HG02938 (cell line): Measurements from ENCODE around the gene ACTN4.

Experiments used
- ATAC-seq: cut with Tn5 transposase; IDR thresholded peaks from one replicate; pipeline ENCODE4 v1.9.1; 2021; ENCODE audit warnings: mild to moderate bottlenecking, moderate library complexity; ENCODE audit not compliant: unreplicated experiment

ACTN4 gene

DNA sequence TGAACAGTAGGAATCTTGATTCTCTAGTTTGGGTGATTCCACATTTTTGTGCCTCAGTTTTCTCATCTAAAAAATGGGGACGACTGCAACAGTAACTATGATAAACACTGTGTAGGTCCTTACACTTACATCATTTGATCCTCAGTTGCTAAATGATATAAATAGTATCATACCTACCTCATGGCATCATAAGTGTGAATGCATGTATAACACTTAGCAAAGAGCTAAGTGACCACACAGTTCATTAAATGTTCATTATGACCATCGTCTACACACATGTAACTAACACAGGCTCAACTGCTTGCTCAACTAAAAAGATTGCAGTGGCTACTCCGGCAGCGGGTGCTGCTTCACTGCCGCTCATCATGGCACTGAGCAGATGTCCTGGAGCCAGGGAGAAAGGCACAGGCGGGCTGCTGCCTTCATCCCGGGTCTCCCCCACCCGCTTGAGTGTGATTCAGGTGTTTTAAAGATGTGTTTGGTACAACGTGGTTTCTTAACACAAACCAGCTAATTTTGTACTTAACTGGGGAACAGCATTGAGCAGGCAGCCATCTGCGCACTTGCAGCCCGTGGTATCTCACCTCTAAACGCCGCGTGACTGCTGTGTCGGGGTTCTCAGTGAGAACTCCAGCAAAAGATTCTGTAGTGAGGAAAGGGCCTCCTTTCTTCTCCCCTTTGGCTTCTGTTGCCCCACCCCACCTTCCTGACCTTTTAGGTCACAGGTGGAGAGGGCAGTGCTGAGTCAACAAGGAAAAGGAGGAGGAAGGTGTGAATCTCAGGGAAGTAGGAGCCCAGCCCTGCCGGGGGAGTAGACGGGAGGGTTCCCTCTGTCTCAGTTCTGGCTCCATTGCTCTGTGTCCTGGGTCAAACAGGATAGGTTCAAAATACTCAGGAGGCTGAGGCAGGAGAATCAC is 11.7 kb upstream of the ACTN4 start:
- no peak for ATAC-seq

- ATAC-seq = no peak
These were observed 9.0 kb upstream of the ACTN4 start for GRCh38 chr19:38638461-38638860.

- ATAC-seq = no peak
These were observed 7.8 kb upstream of the ACTN4 start for GRCh38 chr19:38639679-38640078.

GRCh38 chr19:38640368-38640767 is 7.1 kb upstream of the ACTN4 start:
- no peak for ATAC-seq

DNA sequence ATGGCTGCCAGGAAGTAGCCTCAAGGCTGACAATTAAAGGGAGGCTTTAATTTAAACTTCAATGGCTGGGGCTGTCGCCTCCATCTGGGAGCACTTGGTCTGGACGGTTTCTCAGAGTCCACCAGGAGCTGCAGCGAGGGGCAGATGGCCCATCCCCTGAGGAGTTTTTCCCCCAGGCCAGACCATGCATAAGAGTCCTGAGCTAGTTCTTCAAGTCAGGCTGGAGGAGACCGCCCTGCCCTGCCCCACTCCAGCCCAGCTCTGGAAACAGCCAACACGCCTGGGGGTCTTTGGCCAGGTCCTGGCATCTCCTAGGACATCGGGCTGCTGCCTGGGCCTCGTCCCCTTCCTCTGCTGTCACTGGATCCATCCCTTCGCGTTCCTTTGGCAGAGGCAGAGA is 5.3 kb upstream of the ACTN4 start:
- ATAC-seq = no peak

DNA sequence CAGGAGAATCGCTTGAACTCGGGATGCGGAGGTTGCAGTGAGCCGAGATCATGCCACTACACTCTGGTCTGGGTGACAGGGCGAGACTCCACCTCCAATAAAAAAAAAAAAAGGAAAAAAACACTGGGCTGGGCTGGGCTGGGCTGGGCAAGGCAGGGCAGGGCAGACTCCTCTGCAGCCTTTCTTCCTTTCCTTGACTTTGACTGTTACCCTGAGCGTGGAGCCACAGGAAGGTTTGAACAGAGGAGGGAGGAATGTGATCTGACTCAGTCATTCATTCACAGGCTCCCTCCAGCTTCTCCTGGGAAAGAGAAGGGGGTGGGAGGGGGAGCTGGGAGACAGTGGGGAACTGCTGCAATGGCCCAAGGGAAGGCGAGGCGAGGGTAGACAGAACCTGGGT is 2.7 kb upstream of the ACTN4 start:
- ATAC-seq = no peak

DNA sequence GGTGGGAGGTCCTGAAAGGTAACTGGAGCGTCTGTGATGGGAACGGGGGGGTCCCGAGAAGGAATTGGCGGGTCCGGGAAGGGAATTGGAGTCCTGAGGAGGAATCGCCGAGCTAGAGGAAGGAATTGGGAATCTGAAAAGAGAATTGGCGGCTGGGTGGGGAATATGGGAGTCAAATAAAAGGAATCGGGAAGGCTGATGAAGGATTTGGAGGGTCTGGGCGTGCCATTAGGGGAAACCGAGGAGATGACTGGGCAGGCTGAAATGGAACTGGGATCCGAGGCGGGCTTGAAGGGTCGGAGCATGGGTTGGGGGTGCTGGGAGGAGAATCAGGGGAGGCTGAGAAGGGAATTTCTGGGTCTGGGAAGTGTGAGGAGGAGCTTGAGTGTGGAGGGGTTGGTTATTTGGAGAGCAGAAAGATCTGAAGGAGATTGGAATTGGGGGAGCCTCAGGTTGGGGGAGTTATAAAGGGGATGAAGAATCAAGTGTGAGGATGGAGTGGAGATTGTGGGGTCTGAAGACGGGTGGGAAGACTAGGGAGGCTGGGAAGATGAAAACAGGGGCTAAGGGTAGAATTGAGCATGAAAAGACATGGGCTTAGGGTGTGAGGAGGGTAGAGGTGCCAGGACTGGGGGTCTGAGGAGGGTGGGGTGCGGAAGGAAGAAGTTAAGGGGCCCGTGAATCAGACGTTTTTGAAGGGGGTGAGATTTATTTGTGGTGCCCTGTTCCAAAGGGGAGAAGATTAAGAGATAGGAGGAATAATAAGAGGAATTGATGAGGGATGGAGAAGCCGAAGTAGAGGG is 718 bp downstream of the ACTN4 start:
- ATAC-seq = no peak

- no peak for ATAC-seq
These were observed 1.4 kb downstream of the ACTN4 start for GRCh38 chr19:38648769-38649304.

DNA sequence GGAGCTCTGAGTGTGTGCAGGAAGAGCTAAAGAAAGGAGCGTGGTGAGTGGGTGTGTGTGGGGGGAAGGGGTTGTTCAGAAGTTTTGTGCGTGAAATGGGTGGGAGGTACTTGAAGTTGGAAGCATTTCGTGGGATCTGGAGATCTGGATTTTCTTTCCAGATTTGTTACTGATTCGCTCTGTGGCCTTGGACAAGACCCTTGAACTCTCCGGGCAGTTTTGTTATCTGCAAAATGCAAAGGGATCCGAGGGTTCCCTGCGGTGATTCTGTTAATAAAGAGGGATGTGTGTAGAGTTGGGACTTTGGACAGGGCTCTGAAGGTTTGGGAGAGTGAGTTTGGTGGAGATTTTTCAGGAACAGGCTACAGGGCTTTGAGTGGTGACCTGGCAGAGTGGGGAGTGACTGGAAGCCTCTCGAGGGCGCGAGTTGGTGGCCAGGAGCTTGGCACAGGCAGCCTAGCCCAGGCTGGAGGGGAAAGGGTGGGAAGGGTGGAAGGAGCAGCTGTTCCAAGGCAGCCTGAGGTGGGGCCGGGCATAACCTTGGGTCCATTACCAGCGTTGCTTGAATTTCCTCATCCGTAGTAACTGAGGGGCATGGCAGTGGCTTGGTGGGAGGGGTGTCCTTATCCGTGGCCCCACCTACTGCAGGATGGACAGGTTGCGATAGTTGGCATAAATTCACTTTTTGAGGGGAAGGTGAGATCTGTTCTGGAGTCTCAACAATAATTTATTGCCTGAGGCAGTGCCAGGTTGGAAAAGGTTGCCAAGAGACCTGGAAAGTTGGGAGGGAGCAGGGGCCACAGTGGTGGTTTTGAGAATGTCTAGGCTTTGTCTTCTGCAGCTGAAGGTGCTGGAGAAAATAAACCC is 2.1 kb downstream of the ACTN4 start:
- no peak for ATAC-seq

GRCh38 chr19:38650172-38650775 is 2.8 kb downstream of the ACTN4 start:
- ATAC-seq = no peak

DNA sequence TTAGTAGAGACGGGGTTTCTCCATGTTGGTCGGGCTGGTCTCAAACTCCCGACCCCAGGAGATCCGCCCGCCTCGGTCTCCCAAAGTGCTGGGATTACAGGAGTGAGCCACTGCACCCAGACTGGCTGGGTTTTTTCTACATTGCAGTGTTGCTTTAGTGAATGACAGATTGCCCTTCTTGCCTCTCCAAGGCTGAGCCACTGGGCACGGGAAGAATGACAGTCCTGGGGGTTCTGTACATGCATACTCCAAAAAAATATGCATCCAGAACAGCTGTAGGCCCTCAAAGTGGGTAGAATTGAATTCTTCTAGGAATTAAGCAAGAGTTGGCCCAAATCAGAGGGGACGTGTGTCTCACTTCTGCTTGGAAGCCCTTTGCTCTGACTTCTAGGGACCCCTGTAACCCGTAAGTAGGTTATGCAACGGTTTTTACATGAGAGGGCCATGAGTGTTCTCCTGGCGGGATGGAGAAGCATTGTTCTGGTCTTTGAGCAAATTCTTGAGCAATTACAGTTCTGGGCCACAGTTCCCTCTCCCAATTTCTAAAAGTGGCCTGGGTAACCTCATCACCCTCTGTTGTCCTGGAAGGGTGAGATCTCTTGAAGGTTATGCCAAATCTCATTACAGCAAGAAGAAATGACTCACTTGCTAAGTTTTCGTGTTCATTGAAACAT is 3.6 kb downstream of the ACTN4 start:
- ATAC-seq = no peak

GRCh38 chr19:38653028-38653571 is 5.7 kb downstream of the ACTN4 start:
- no peak for ATAC-seq

- no peak for ATAC-seq
These were observed 7.2 kb downstream of the ACTN4 start for GRCh38 chr19:38654628-38655055.

GRCh38 chr19:38655148-38655824 is 7.8 kb downstream of the ACTN4 start:
- ATAC-seq = no peak

DNA sequence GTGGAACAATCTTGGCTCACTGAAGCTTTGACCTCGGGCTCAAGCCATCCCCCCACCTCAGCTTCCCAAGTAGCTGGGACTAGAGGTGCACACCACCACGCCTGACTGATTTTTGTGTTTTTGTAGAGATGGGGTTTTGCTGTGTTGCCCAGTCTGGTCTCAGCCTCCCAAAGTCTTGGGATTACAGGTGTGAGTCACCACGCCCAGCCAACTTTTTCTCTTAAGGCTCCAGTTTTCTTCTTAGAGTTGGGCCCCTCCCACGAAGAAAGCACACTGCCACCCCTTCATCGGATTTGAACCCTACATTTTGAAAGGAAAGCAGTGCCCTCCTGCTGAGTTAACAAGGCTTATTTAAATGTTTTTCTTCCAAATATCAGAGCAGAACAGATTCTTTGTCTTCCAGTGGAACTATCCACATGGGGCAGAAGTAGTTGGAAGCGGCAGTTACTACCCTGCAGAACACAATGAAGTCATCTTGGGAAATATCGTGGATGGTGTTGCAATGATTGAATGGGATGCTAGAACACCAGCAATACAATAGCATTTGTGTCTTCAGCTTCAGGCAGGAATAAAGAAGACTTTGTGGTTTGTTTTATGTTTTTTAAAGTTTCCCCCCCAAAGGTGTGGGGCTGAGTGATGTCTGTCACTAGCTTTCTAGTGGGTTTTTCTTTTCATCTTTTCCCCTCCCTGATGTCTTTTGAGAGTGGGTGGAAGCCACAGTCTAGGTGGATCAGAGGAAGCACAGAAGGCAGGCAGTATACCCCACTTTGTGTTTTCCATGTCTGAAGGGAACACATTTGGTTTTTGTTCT is 8.9 kb downstream of the ACTN4 start:
- no peak for ATAC-seq

GRCh38 chr19:38657633-38658222 is 10.3 kb downstream of the ACTN4 start:
- ATAC-seq = no peak

DNA sequence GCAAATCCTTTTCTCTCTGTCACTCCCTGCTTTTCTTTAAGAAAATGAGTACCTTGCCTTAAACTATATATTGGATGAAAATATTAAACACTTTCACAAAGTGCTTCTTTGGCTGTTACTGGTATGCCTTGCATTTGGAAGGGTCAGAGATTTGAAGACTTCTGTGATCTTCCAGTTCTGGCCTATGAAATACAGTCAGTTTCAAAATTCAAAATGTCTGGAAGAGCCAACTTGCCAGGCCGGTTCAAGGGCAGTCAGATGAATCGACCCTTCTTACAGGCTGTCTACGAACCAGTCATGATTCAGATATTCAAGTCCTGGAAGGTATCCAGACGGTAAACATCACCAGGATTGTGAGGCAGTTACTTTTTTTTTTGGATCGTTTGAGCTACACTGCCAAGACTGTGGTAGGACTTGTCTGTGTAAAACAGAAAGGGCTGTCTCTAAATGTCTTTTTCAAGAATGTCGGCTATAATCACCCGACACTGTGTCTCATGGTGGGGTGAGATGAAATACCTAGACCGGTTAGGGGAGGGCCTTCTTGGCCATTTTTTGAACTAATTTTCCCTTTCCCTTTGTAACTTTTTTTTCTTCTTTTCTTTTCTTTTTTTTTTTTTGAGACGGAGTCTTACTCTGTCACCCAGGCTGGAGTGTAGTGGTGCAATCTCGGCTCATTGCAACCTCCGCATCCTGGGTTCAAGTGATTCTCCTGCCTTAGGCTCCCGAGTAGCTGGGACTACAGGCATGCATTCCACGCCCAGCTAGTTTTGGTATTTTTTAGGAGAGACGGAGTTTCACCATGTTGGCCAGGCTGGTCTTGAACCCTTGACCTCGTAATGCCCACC is 11.2 kb downstream of the ACTN4 start:
- ATAC-seq = no peak
